Left hindlimb (tissue), 1 donor: ENCODE data around the gene SH2D4B.

Experiments used
- DNase-seq: peaks from one replicate; pipeline ENCODE4 v3.0.0-alpha.2; 2018

The SH2D4B gene

GRCh38 chr10:80598084-80598798 lies 60.5 kb downstream of the SH2D4B start:
- DNase-seq: no peak

- no peak for DNase-seq
These were observed 61.2 kb downstream of the SH2D4B start for GRCh38 chr10:80598951-80599350.

- DNase-seq: no peak
These were observed 61.7 kb downstream of the SH2D4B start for GRCh38 chr10:80599424-80599847.

- no peak for DNase-seq
These were observed 62.6 kb downstream of the SH2D4B start for GRCh38 chr10:80600256-80600655.

GRCh38 chr10:80602881-80603280 lies 65.2 kb downstream of the SH2D4B start:
- no peak for DNase-seq

GRCh38 chr10:80603516-80603915 lies 65.8 kb downstream of the SH2D4B start:
- no peak for DNase-seq

GRCh38 chr10:80608706-80609105 lies 71.0 kb downstream of the SH2D4B start:
- DNase-seq: no peak

- no peak for DNase-seq
These were observed 71.6 kb downstream of the SH2D4B start for GRCh38 chr10:80609331-80609730.

GRCh38 chr10:80611481-80612185 lies 73.9 kb downstream of the SH2D4B start:
- DNase-seq: no peak

GRCh38 chr10:80612261-80612660 lies 74.6 kb downstream of the SH2D4B start:
- DNase-seq: no peak

- no peak for DNase-seq
These were observed 75.9 kb downstream of the SH2D4B start for GRCh38 chr10:80613466-80614170.

- no peak for DNase-seq
These were observed 77.1 kb downstream of the SH2D4B start for GRCh38 chr10:80614576-80615416.

- DNase-seq: no peak
These were observed 80.1 kb downstream of the SH2D4B start for GRCh38 chr10:80617807-80618206.

GRCh38 chr10:80619036-80619435 lies 81.3 kb downstream of the SH2D4B start:
- DNase-seq: no peak

- DNase-seq: no peak
These were observed 84.5 kb downstream of the SH2D4B start for GRCh38 chr10:80622153-80622552.

GRCh38 chr10:80630324-80630723 lies 92.6 kb downstream of the SH2D4B start:
- no peak for DNase-seq

GRCh38 chr10:80632742-80633141 lies 95.0 kb downstream of the SH2D4B start:
- DNase-seq: no peak

GRCh38 chr10:80633383-80633860 lies 95.7 kb downstream of the SH2D4B start:
- no peak for DNase-seq

- DNase-seq: no peak
These were observed 96.2 kb downstream of the SH2D4B start for GRCh38 chr10:80633910-80634309.

- DNase-seq: no peak
These were observed 105.0 kb downstream of the SH2D4B start for GRCh38 chr10:80642661-80643060.

GRCh38 chr10:80646366-80646765 lies 108.7 kb downstream of the SH2D4B start:
- DNase-seq: no peak

GRCh38 chr10:80647173-80647833 lies 109.6 kb downstream of the SH2D4B start:
- DNase-seq: no peak
